Neural crest cell (in vitro differentiated cells): Measurements from ENCODE around the gene ARMC9. TPM values are rescaled to one million over a fixed set of nuclear protein-coding genes. Genes with fewer than 3 reads are reported as not detected.

ENCODE experiments used
- DNase-seq: peaks from one replicate; pipeline ENCODE4 v3.0.0; 2021; ENCODE audit warnings: low read depth, mixed read lengths, low spot score
- H3K27ac Mint-ChIP-seq: one replicate; pipeline ENCODE4 v1.8.0; 2021; ENCODE audit warnings: mild to moderate bottlenecking, mixed read lengths; ENCODE audit not compliant: unreplicated experiment
- H3K27me3 Mint-ChIP-seq: 2 replicates; pipeline ENCODE4 v1.8.0; 2021; ENCODE audit warnings: low read depth, mild to moderate bottlenecking, mixed read lengths
- H3K36me3 Mint-ChIP-seq: 2 replicates; pipeline ENCODE4 v1.8.0; 2021; ENCODE audit warnings: low read depth, mild to moderate bottlenecking, mixed read lengths
- H3K4me1 Mint-ChIP-seq: 2 replicates; pipeline ENCODE4 v1.8.0; 2021; ENCODE audit warnings: mixed read lengths
- H3K4me3 Mint-ChIP-seq: one replicate; pipeline ENCODE4 v1.8.0; 2021; ENCODE audit warnings: mild to moderate bottlenecking, mixed read lengths
- H3K9me3 Mint-ChIP-seq: 2 replicates; pipeline ENCODE4 v1.8.0; 2021; ENCODE audit warnings: mixed read lengths
- CTCF ChIP-seq: fragments of 200-600 bp; sonication (generic); conservative IDR thresholded peaks from 2 replicates; pipeline ENCODE4 v1.5.0; 2021; ENCODE audit warnings: antibody characterized with exemption, mild to moderate bottlenecking
- total RNA-seq: library from RNA; stranded (reverse); gene quantifications from 2 replicates; pipeline ENCODE4 v1.2.1, GENCODE V29; 2021

Gene ARMC9
- total RNA-seq, 1 donor from 2014 or later = 35.0 TPM

GRCh38 chr2:231241755-231242507 lies 43.5 kb downstream of the ARMC9 start:
- H3K36me3 Mint-ChIP-seq = peaks cover 12% of the 10 kb centered on the region
- H3K27me3 Mint-ChIP-seq = no peaks in the 10 kb centered on the region
- DNase-seq = no peak
- no peak overlapping the region for H3K4me3 Mint-ChIP-seq
- H3K9me3 Mint-ChIP-seq = no peaks in the 10 kb centered on the region
- no peak for TF ChIP-seq CTCF
- peaks cover 4% of the 10 kb centered on the region for H3K4me1 Mint-ChIP-seq
- H3K27ac Mint-ChIP-seq = no peak overlapping the region

GRCh38 chr2:231243866-231244265 lies 45.4 kb downstream of the ARMC9 start:
- Mint-ChIP-seq H3K27me3 (no peaks in the 10 kb centered on the region), H3K36me3 (peaks cover 12% of the 10 kb centered on the region), H3K27ac (no peak overlapping the region), H3K4me3 (no peak overlapping the region), H3K4me1 (peaks cover 4% of the 10 kb centered on the region), H3K9me3 (no peaks in the 10 kb centered on the region)
- no peak for TF ChIP-seq CTCF
- DNase-seq = no peak

GRCh38 chr2:231244382-231245248 lies 46.2 kb downstream of the ARMC9 start:
- no peak overlapping the region for H3K4me3 Mint-ChIP-seq
- no peak for DNase-seq
- peaks cover 4% of the 10 kb centered on the region for H3K4me1 Mint-ChIP-seq
- no peaks in the 10 kb centered on the region for H3K9me3 Mint-ChIP-seq
- H3K27ac Mint-ChIP-seq = no peak overlapping the region
- peaks cover 12% of the 10 kb centered on the region for H3K36me3 Mint-ChIP-seq
- H3K27me3 Mint-ChIP-seq = no peaks in the 10 kb centered on the region
- no peak for TF ChIP-seq CTCF

GRCh38 chr2:231245249-231246094 lies 47.0 kb downstream of the ARMC9 start:
- Mint-ChIP-seq H3K27me3 (no peaks in the 10 kb centered on the region), H3K9me3 (no peaks in the 10 kb centered on the region), H3K27ac (no peak overlapping the region), H3K4me3 (no peak overlapping the region), H3K36me3 (peaks cover 12% of the 10 kb centered on the region), H3K4me1 (peaks cover 4% of the 10 kb centered on the region)
- no peak for DNase-seq
- no peak for TF ChIP-seq CTCF

- DNase-seq = no peak
- Mint-ChIP-seq H3K27ac (no peak overlapping the region), H3K9me3 (no peaks in the 10 kb centered on the region), H3K4me1 (peaks cover 4% of the 10 kb centered on the region), H3K4me3 (no peak overlapping the region), H3K27me3 (no peaks in the 10 kb centered on the region), H3K36me3 (peaks cover 15% of the 10 kb centered on the region)
- no peak for TF ChIP-seq CTCF
These were observed 47.9 kb downstream of the ARMC9 start for GRCh38 chr2:231246171-231246842.
